K562 (cell line): ENCODE measurements around the gene OLR1. TPM values are rescaled to one million over a fixed set of nuclear protein-coding genes. Genes with fewer than 3 reads are reported as not detected.
"Not testable (repeated sequence)": the region's sequence is repeated elsewhere in the genome, so short reads cannot be mapped to it uniquely, and the experiment has no call there.

Experiments
- ATAC-seq: fragments of 200-7000 bp; cut with Tn5 transposase; 3 replicates; pipeline ENCODE4 v1.9.1; 2020; ENCODE audit warnings: moderate library complexity
- BruUV-seq: library from RNA; stranded (reverse); fragments of 400-500 nt; replicated peaks from 2 replicates; lab custom pipeline; 2021; lab: Mats Ljungman, UMichigan
- CTCF ChIA-PET: fragments of 300-600 bp; formaldehyde crosslinking; extraction: SDS; loops from one replicate; lab custom pipeline; 2021; ENCODE audit warnings: low intra/inter-chr PET ratio; lab: Yijun Ruan, JAX
- POLR2A ChIA-PET: fragments of 300-600, 350-650 bp; sonication (Branson Sonifier 250); formaldehyde crosslinking; extraction: SDS; loops from one replicate; lab custom pipeline; 2021; ENCODE audit warnings: antibody characterized with exemption, inconsistent platforms; lab: Yijun Ruan, JAX
- DNase-seq, 4 experiments: peaks; one replicate each; pipeline versions ENCODE4 v3.0.0 to v3.0.0-alpha.2; 2011 to 2018; ENCODE audit warnings: low spot score in 3 of 4, mixed read lengths in 3 of 4; ENCODE audit errors: extremely low read depth in 1 of 4
- FAIRE-seq: peaks from 2 replicates; lab custom pipeline; 2011; peaks lifted over from hg19 to GRCh38; lab: Jason Lieb, UNC
- H2AFZ ChIP-seq: 2 replicates; pipeline ENCODE4 v1.6.0; 2011; ENCODE audit warnings: low read depth, low read length, control low read depth, inconsistent platforms
- H3K27ac ChIP-seq: fragments of 200-600 bp; 3 replicates; pipeline ENCODE4 v1.8.0; 2011; ENCODE audit warnings: low read depth, mild to moderate bottlenecking, control low read depth, inconsistent platforms, low read length, moderate library complexity, mixed read lengths; ENCODE audit errors: extremely low read depth
- H3K27me3 ChIP-seq, 2 experiments: fragments of 300-600 bp in 1 of 2; 2 replicates in 1 of 2; 3 replicates in 1 of 2; pipeline versions ENCODE4 v1.6.0 to v1.8.0; 2011; ENCODE audit warnings: inconsistent platforms in 2 of 2, low read length in 2 of 2, mild to moderate bottlenecking in 1 of 2, mixed read lengths in 1 of 2, moderate library complexity in 1 of 2; ENCODE audit not compliant: control insufficient read depth in 2 of 2, insufficient read depth in 2 of 2
- H3K36me3 ChIP-seq: fragments of 300-600 bp; 3 replicates; pipeline ENCODE4 v1.8.0; 2011; ENCODE audit warnings: mild to moderate bottlenecking, low read length, inconsistent platforms; ENCODE audit not compliant: control insufficient read depth, insufficient read depth
- H3K4me1 ChIP-seq, 2 experiments: fragments of 200-600 bp in 1 of 2; replicated peaks in 1 of 2; 2 replicates in 1 of 2; 3 replicates in 1 of 2; pipeline versions ENCODE4 v1.5.1 to v1.8.0; 2011; ENCODE audit warnings: inconsistent platforms in 2 of 2, low read length in 2 of 2, mild to moderate bottlenecking in 1 of 2, mixed read lengths in 1 of 2, moderate library complexity in 1 of 2; ENCODE audit not compliant: control insufficient read depth in 2 of 2, insufficient read depth in 2 of 2
- H3K4me2 ChIP-seq: 2 replicates; pipeline ENCODE4 v1.6.1; 2011; ENCODE audit warnings: low read length, control low read depth, inconsistent platforms, mixed read lengths; ENCODE audit not compliant: insufficient read depth
- H3K4me3 ChIP-seq: fragments of 200-600 bp; sonication (generic), shearing (Covaris generic); 2 replicates; pipeline ENCODE4 v1.5.1; 2016; ENCODE audit warnings: control low read depth, inconsistent platforms
- H3K79me2 ChIP-seq: fragments of 200-600 bp; 3 replicates; pipeline ENCODE4 v1.8.0; 2011; ENCODE audit warnings: low read length, inconsistent platforms; ENCODE audit not compliant: control insufficient read depth, insufficient read depth
- H3K9ac ChIP-seq, 2 experiments: 2 replicates each; pipeline versions ENCODE4 v1.6.0 to v1.6.1; 2011; ENCODE audit warnings: low read depth in 2 of 2, low read length in 2 of 2, control low read depth in 1 of 2, inconsistent platforms in 1 of 2, mild to moderate bottlenecking in 1 of 2, mixed read lengths in 1 of 2; ENCODE audit not compliant: insufficient read depth in 1 of 2
- H3K9me1 ChIP-seq: one replicate; pipeline ENCODE4 v1.6.0; 2011; ENCODE audit warnings: inconsistent platforms, mild to moderate bottlenecking, low read length, moderate library complexity; ENCODE audit not compliant: control insufficient read depth, insufficient read depth
- H3K9me3 ChIP-seq: replicated peaks from 2 replicates; pipeline ENCODE4 v1.5.1; 2011; ENCODE audit warnings: low read depth, low read length, inconsistent platforms; ENCODE audit not compliant: control insufficient read depth, insufficient read depth
- H4K20me1 ChIP-seq: replicated peaks from 2 replicates; pipeline ENCODE4 v1.6.1; 2011; ENCODE audit warnings: low read length, inconsistent platforms, mixed read lengths; ENCODE audit not compliant: control insufficient read depth, insufficient read depth
- KAT7 ChIP-seq: sonication (generic); formaldehyde crosslinking; IDR thresholded peaks from 2 replicates; pipeline ENCODE4 v1.8.0; 2022; ENCODE audit warnings: missing genetic modification reagents, mild to moderate bottlenecking, borderline replicate concordance
- SMARCA5 ChIP-seq: fragments of 450-650 bp; IDR thresholded peaks from 2 replicates; pipeline ENCODE4 v1.6.1; 2016
- THRB ChIP-seq: fragments of 450-650 bp; formaldehyde crosslinking; conservative IDR thresholded peaks from 2 replicates; pipeline ENCODE4 v1.4.0; 2022; ENCODE audit warnings: mild to moderate bottlenecking, missing genetic modification characterization
- ZNF239 ChIP-seq: fragments of 250-450 bp; sonication (Bioruptor Pico); IDR thresholded peaks from 2 replicates; pipeline ENCODE4 v1.4.0; 2020; ENCODE audit warnings: mild to moderate bottlenecking
- ZSCAN32 ChIP-seq: fragments of 450-650 bp; formaldehyde crosslinking; IDR thresholded peaks from 2 replicates; pipeline ENCODE4 v1.4.0; 2020; ENCODE audit warnings: mild to moderate bottlenecking, moderate library complexity
- WGBS: fragments of 100-300 bp; shearing (Covaris generic); methylation state at CpG from one replicate; pipeline ENCODE4 v1.1.6; 2016; ENCODE audit warnings: low coverage, mixed read lengths; ENCODE audit not compliant: insufficient coverage; ENCODE audit errors: missing lambda C conversion rate; 5-methylcytosine and 5-hydroxymethylcytosine counted together
- in situ Hi-C: fragments of 300-500 bp; cut with MboI; formaldehyde crosslinking; loops from 4 replicates; pipeline ENCODE4 v1.15.0; 2018; ENCODE audit warnings: inconsistent platforms, mixed read lengths
- intact Hi-C: fragments of 100-400 bp; cut with micrococcal nuclease; formaldehyde crosslinking; loops from 2 replicates; pipeline ENCODE4 v1.14.2; 2022
- polyA plus RNA-seq, 8 experiments: library from polyadenylated mRNA; depleted of rRNA in 4 of 8; stranded (reverse) in 5 of 8; unstranded in 3 of 8; fragments of >200 nt; fragmentation: Nextera tagmentation in 2 of 8; fragmentation: Illumina TruSeq in 1 of 8; extraction: Ambion mirVana in 2 of 8; extraction: Trizol in 1 of 8; gene quantifications; 2 replicates each; pipeline versions ENCODE4 v1.2.1 to v1.2.3, GENCODE V29; 2011 to 2014; ENCODE audit warnings: inconsistent platforms in 1 of 8, missing spikeins in 1 of 8
- total RNA-seq, 7 experiments: library from RNA; depleted of rRNA in 6 of 7; stranded (reverse); fragments of >200 nt in 6 of 7; fragmentation: Illumina TruSeq in 2 of 7; extraction: Trizol in 2 of 7; gene quantifications; 2 replicates each; pipeline versions ENCODE4 v1.2.1 to v1.2.3, GENCODE V29; 2011 to 2021; ENCODE audit warnings: low replicate concordance in 1 of 7

OLR1 gene
- total and polyA plus RNA-seq, 9 of the 15 experiments (the other 6 are each of a cell fraction or from before 2014, with no cell fraction given), result not detected

GRCh38 chr12:10189653-10190052 is 17.7 kb upstream of the OLR1 start:
- ChIA-PET POLR2A (interaction anchor here (0.6 kb wide), 1 partner anchor 372 kb away, joined by 3 read pairs; no protein-coding TSS in a partner anchor), CTCF (interaction anchor here (0.6 to 0.7 kb wide), 2 partner anchors 35 to 37 kb away, joined by 3 to 4 read pairs; no protein-coding TSS in a partner anchor)
- H2AFZ ChIP-seq, result no peak overlapping the region
- FAIRE-seq (no peak), ATAC-seq (no peak), DNase-seq (no peak)
- no peaks in the 10 kb centered on the region for H3K9me1 ChIP-seq
- H3K79me2 ChIP-seq, result no peaks in the 10 kb centered on the region
- H3K9ac ChIP-seq, result no peak overlapping the region
- WGBS, result 2% methylated on average over 5 of the region's 5 CpGs
- intact Hi-C loops (no loop called here), in situ Hi-C loops (no loop called here)
- H3K27me3 ChIP-seq, result peaks cover 0 to 19% of the 10 kb centered on the region in 2 experiments; a peak in 2 of 5 replicates
- no peaks in the 10 kb centered on the region for H3K36me3 ChIP-seq
- H3K27ac ChIP-seq, result no peak overlapping the region
- no peak overlapping the region for H3K4me3 ChIP-seq
- H3K4me2 ChIP-seq, result no peak overlapping the region
- 0 out of 2 replicates have a peak, but pooled peaks cover 3% of the 10 kb centered on the region for H4K20me1 ChIP-seq
- no peaks in the 10 kb centered on the region; a peak in 1 of 5 replicates for H3K4me1 ChIP-seq
- BruUV-seq, result no TSS peak
- no peaks in the 10 kb centered on the region for H3K9me3 ChIP-seq
- no peak for TF ChIP-seq SMARCA5
- TF ChIP-seq ZNF239 (CRISPR knock-in tag), result no peak
- TF ChIP-seq ZSCAN32 (CRISPR knock-in tag), result no peak
- no peak for TF ChIP-seq KAT7 (CRISPR knock-in tag)
- TF ChIP-seq THRB (CRISPR knock-in tag), result no peak

DNA sequence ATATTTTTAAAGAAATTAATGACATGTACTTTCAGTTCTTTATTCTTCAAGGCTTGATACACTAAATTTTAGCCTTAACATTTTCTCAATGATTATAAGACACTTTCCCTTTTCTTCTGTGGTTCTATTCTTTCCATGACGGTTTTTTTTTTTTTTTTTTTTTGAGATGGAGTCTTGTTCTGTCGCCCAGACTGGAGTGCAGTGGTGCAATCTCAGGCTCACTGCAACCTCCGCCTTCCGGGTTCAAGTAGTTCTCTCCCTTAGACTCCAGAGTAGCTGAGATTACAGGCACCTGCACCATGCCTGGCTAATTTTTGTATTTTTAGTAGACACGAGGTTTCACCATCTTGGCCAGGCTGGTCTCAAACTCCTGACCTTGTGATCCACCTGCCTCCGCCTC is 15.0 kb upstream of the OLR1 start:
- intact Hi-C loops, in situ Hi-C loops, FAIRE-seq, H3K4me2 ChIP-seq, BruUV-seq, H4K20me1 ChIP-seq, H3K36me3 ChIP-seq, ATAC-seq, H3K9ac ChIP-seq, H2AFZ ChIP-seq, H3K4me1 ChIP-seq, H3K27ac ChIP-seq, H3K4me3 ChIP-seq, H3K9me3 ChIP-seq, CTCF ChIA-PET, H3K9me1 ChIP-seq, DNase-seq, H3K79me2 ChIP-seq, POLR2A ChIA-PET: not testable (repeated sequence)
- H3K27me3 ChIP-seq, result peaks cover 0 to 27% of the 10 kb centered on the region in 2 experiments; a peak in 2 of 5 replicates
- WGBS, result 4% methylated on average over 3 of the region's 6 CpGs
